GM12878 (cell line): ENCODE measurements around the gene EDN2. TPM values are rescaled to one million over a fixed set of nuclear protein-coding genes. Genes with fewer than 3 reads are reported as not detected.

Experiments used
- ATAC-seq: fragments of 200-7000 bp; cut with Tn5 transposase; 3 replicates; pipeline ENCODE4 v1.9.1; 2020; ENCODE audit warnings: mild to moderate bottlenecking, moderate library complexity
- BruUV-seq: library from RNA; stranded (reverse); fragments of 400-500 nt; replicated peaks from 2 replicates; lab custom pipeline; 2021; lab: Mats Ljungman, UMichigan
- CTCF ChIA-PET: fragments of 300-600 bp; sonication (Branson Sonifier 250); formaldehyde crosslinking; extraction: SDS; loops from one replicate; lab custom pipeline; 2021; ENCODE audit warnings: inconsistent platforms; lab: Yijun Ruan, JAX
- POLR2A ChIA-PET: fragments of 350-600 bp; formaldehyde crosslinking; extraction: SDS; loops from one replicate; lab custom pipeline; 2021; ENCODE audit warnings: inconsistent platforms; lab: Charles Lee
- RAD21 ChIA-PET: fragments of 300-600 bp; sonication (Branson Sonifier 250); formaldehyde crosslinking; loops from one replicate; lab custom pipeline; 2023; ENCODE audit warnings: antibody characterized with exemption; ENCODE audit not compliant: unreplicated experiment; lab: Charles Lee
- SMC1A ChIA-PET: fragments of 300-600 bp; sonication (Branson Sonifier 250); formaldehyde crosslinking; loops from one replicate; lab custom pipeline; 2023; ENCODE audit not compliant: unreplicated experiment, uncharacterized antibody; lab: Charles Lee
- DNase-seq: peaks from one replicate; pipeline ENCODE4 v3.0.0-alpha.2; 2011; ENCODE audit warnings: low read depth, low spot score
- FAIRE-seq: peaks from 3 replicates; lab custom pipeline; 2011; peaks lifted over from hg19 to GRCh38; lab: Jason Lieb, UNC
- H2AFZ ChIP-seq: 2 replicates; pipeline ENCODE4 v1.6.0; 2011; ENCODE audit warnings: low read depth, low read length, control low read depth; ENCODE audit not compliant: control insufficient read depth
- H3K27ac ChIP-seq: 2 replicates; pipeline ENCODE4 v1.5.1; 2011; ENCODE audit warnings: control low read depth; ENCODE audit not compliant: control insufficient read depth, insufficient read depth
- H3K27me3 ChIP-seq, 2 experiments: replicated peaks in 1 of 2; 2 replicates each; pipeline versions ENCODE4 v1.6.0 to v1.6.1; 2011; ENCODE audit warnings: low read length in 1 of 2; ENCODE audit not compliant: control insufficient read depth in 2 of 2, insufficient read depth in 2 of 2
- H3K36me3 ChIP-seq, 2 experiments: 2 replicates each; pipeline ENCODE4 v1.5.1; 2011; ENCODE audit warnings: low read length in 1 of 2; ENCODE audit not compliant: control insufficient read depth in 2 of 2, insufficient read depth in 2 of 2
- H3K4me1 ChIP-seq: 2 replicates; pipeline ENCODE4 v1.6.1; 2011; ENCODE audit warnings: mild to moderate bottlenecking, low read length, moderate library complexity, mixed read lengths; ENCODE audit not compliant: control insufficient read depth, insufficient read depth
- H3K4me2 ChIP-seq: 2 replicates; pipeline ENCODE4 v1.6.0; 2011; ENCODE audit warnings: control low read depth; ENCODE audit not compliant: control insufficient read depth, insufficient read depth
- H3K4me3 ChIP-seq: fragments of 200-600 bp; sonication (generic); 2 replicates; pipeline ENCODE4 v1.5.1; 2016
- H3K79me2 ChIP-seq: 2 replicates; pipeline ENCODE4 v1.6.0; 2011; ENCODE audit warnings: low read length; ENCODE audit not compliant: control insufficient read depth, insufficient read depth
- H3K9ac ChIP-seq: 2 replicates; pipeline ENCODE4 v1.8.0; 2011; ENCODE audit warnings: low read length, control low read depth, mixed read lengths; ENCODE audit not compliant: control insufficient read depth, insufficient read depth
- H3K9me3 ChIP-seq: replicated peaks from 3 replicates; pipeline ENCODE4 v1.5.1; 2011; ENCODE audit warnings: mild to moderate bottlenecking, low read length; ENCODE audit not compliant: control insufficient read depth, insufficient read depth
- H4K20me1 ChIP-seq: 2 replicates; pipeline ENCODE4 v1.6.0; 2011; ENCODE audit not compliant: control insufficient read depth, insufficient read depth
- BCL11A ChIP-seq: IDR thresholded peaks from 2 replicates; pipeline ENCODE4 v1.6.1; 2011; ENCODE audit warnings: low read depth, low read length
- EED ChIP-seq: sonication (generic); IDR thresholded peaks from 2 replicates; pipeline ENCODE4 v1.6.1; 2016; ENCODE audit warnings: antibody characterized with exemption, low read depth
- IRF3 ChIP-seq: fragments of 450-650 bp; IDR thresholded peaks from 2 replicates; pipeline ENCODE4 v1.6.1; 2014; ENCODE audit warnings: mild to moderate bottlenecking
- LARP7 ChIP-seq: fragments of 450-650 bp; IDR thresholded peaks from 2 replicates; pipeline ENCODE4 v1.6.1; 2017; ENCODE audit warnings: mild to moderate bottlenecking
- NFXL1 ChIP-seq: fragments of 450-650 bp; IDR thresholded peaks from 2 replicates; pipeline ENCODE4 v1.6.1; 2017; ENCODE audit warnings: antibody characterized with exemption, mild to moderate bottlenecking, borderline replicate concordance
- NR2C1 ChIP-seq: fragments of 450-650 bp; IDR thresholded peaks from 2 replicates; pipeline ENCODE4 v1.6.1; 2017; ENCODE audit warnings: antibody characterized with exemption, mild to moderate bottlenecking, moderate library complexity
- PBX3 ChIP-seq: IDR thresholded peaks from 2 replicates; pipeline ENCODE4 v1.6.1; 2011; ENCODE audit warnings: mild to moderate bottlenecking, low read depth, low read length, moderate library complexity; ENCODE audit not compliant: insufficient replicate concordance
- RB1 ChIP-seq: fragments of 450-650 bp; formaldehyde crosslinking; IDR thresholded peaks from 2 replicates; pipeline ENCODE4 v1.6.1; 2017; ENCODE audit warnings: mild to moderate bottlenecking, borderline replicate concordance
- RUNX3 ChIP-seq: IDR thresholded peaks from 2 replicates; pipeline ENCODE4 v1.6.1; 2012; ENCODE audit warnings: low read length, inconsistent platforms
- SREBF2 ChIP-seq: IDR thresholded peaks from 2 replicates; pipeline ENCODE4 v1.6.1; 2012; ENCODE audit warnings: mild to moderate bottlenecking, low read length
- WGBS: methylation state at CpG from one replicate; pipeline ENCODE4 v1.1.6; 2016; ENCODE audit warnings: low lambda C conversion rate; ENCODE audit not compliant: insufficient replicate concordance, insufficient coverage; ENCODE audit errors: missing lambda C conversion rate; 5-methylcytosine and 5-hydroxymethylcytosine counted together
- in situ Hi-C: fragments of 300-500 bp; cut with MboI; formaldehyde crosslinking; loops from 9 replicates; pipeline ENCODE4 v1.14.3; 2018; ENCODE audit warnings: mixed read lengths
- intact Hi-C: fragments of 100-400 bp; cut with micrococcal nuclease; formaldehyde crosslinking; loops from one replicate; pipeline ENCODE4 v1.14.2; 2022; ENCODE audit not compliant: unreplicated experiment
- polyA plus RNA-seq, 11 experiments: library from polyadenylated mRNA; depleted of rRNA in 4 of 11; unstranded in 6 of 11; stranded (reverse) in 5 of 11; fragments of >200 nt; fragmentation: Nextera tagmentation in 4 of 11; fragmentation: Illumina TruSeq in 1 of 11; extraction: Ambion mirVana in 4 of 11; extraction: Trizol in 1 of 11; gene quantifications; 1 replicate in 1 of 11; 2 replicates in 10 of 11; pipeline versions ENCODE4 v1.2.1 to v1.2.3, GENCODE V29; 2011 to 2016; ENCODE audit warnings: inconsistent platforms in 2 of 11, missing spikeins in 2 of 11, low read depth in 1 of 11
- total RNA-seq, 4 experiments: library from RNA; depleted of rRNA in 3 of 4; stranded (reverse); fragments of >200 nt in 3 of 4; fragmentation: Illumina TruSeq in 1 of 4; extraction: Trizol in 1 of 4; gene quantifications; 2 replicates each; pipeline versions ENCODE4 v1.2.1 to v1.2.3, GENCODE V29; 2013 to 2021
- TF ChIP-seq, protein P1 (sequence below): fragments of 450-650 bp; IDR thresholded peaks from 2 replicates; pipeline ENCODE4 v1.6.1; 2018; ENCODE audit warnings: mild to moderate bottlenecking, low read depth, moderate library complexity; ENCODE audit not compliant: partially characterized antibody

Gene EDN2
- total and polyA plus RNA-seq, 10 of the 15 experiments (the other 5 are each of a cell fraction or from before 2014, with no cell fraction given) = 0.11 to 1.5 (median 0.43) TPM; not detected in 1

DNA sequence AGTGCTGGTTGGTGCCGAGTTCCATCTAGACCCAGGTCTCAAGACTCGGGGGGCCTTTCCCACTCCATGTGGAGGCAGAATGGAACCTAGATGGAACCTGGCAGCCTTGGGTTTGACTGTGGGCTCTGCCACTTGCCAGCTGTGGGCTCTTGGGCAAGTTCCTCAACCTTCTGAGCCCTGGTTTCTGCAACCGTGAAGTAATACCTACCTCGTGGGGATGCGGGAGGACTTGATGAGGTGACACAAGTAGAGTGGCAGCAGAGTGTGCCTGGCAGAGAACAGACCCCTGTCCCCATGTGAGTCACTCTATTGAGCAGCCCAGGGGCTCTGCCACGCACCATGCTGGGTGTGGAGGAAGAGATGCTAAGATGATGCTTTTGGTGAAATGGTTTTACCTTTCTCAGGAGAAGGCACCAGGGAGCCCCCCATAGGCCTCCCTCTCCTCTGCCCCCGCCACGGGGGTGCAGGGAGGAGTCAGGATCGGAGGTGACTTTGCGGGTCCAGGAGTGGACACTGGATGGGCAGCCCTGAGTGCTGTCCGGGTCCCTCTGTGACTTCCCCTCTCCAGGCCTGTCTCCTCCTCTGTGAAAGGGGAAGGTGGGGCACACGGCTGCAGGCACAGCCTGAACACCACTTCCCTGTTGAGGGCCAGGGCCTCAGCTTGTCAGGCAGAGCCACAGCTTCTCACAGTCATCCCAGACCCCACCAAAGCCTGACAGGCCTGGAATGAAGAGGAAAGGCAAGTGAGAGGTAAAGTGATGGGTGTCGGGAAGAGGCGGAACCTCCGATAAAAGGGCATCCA lies 36.7 kb upstream of the EDN2 start:
- in situ Hi-C loops (no loop called here), intact Hi-C loops (no loop called here)
- Histone ChIP-seq H3K9me3 (no peaks in the 10 kb centered on the region), H3K27ac (no peak overlapping the region), H2AFZ (no peak overlapping the region), H4K20me1 (no peaks in the 10 kb centered on the region), H3K36me3 (no peaks in the 10 kb centered on the region; a peak in 2 of 4 replicates), H3K79me2 (no peaks in the 10 kb centered on the region), H3K4me1 (peaks cover 6% of the 10 kb centered on the region; the same call in 1 of the 2 replicates), H3K9ac (no peak overlapping the region), H3K27me3 (no peaks in the 10 kb centered on the region)
- DNase-seq (no peak), FAIRE-seq (no peak), ATAC-seq (no peak)
- ChIA-PET POLR2A (interaction anchor here (0.6 kb wide), 1 partner anchor 87 kb away, joined by 3 read pairs; no protein-coding TSS in a partner anchor), SMC1A (interaction anchor here (1.2 kb wide), 1 partner anchor 54 kb away, joined by 3 read pairs; no protein-coding TSS in a partner anchor), RAD21 (no interaction called here)
- WGBS = 57% methylated on average over 12 of the region's 15 CpGs
- TF ChIP-seq LARP7 = no peak
- no peak for TF ChIP-seq SREBF2
- no peak for TF ChIP-seq EED
- TF ChIP-seq NFXL1 = no peak
- TF ChIP-seq PBX3 = no peak
- TF ChIP-seq BCL11A = no peak
- no peak for TF ChIP-seq RUNX3
- TF ChIP-seq NR2C1 = no peak
- no peak for TF ChIP-seq RB1
- TF ChIP-seq IRF3 = no peak
- TF ChIP-seq, protein P1, sequence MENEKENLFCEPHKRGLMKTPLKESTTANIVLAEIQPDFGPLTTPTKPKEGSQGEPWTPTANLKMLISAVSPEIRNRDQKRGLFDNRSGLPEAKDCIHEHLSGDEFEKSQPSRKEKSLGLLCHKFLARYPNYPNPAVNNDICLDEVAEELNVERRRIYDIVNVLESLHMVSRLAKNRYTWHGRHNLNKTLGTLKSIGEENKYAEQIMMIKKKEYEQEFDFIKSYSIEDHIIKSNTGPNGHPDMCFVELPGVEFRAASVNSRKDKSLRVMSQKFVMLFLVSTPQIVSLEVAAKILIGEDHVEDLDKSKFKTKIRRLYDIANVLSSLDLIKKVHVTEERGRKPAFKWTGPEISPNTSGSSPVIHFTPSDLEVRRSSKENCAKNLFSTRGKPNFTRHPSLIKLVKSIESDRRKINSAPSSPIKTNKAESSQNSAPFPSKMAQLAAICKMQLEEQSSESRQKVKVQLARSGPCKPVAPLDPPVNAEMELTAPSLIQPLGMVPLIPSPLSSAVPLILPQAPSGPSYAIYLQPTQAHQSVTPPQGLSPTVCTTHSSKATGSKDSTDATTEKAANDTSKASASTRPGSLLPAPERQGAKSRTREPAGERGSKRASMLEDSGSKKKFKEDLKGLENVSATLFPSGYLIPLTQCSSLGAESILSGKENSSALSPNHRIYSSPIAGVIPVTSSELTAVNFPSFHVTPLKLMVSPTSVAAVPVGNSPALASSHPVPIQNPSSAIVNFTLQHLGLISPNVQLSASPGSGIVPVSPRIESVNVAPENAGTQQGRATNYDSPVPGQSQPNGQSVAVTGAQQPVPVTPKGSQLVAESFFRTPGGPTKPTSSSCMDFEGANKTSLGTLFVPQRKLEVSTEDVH = no peak
- TF ChIP-seq, all 136 proteins: peak for 0
- CTCF ChIA-PET = no interaction called here
- Histone ChIP-seq H3K4me3 (no peak overlapping the region), H3K4me2 (no peak overlapping the region)
- no TSS peak for BruUV-seq
